ENCODE data around the gene EFTUD2. TPM values are rescaled to one million over a fixed set of nuclear protein-coding genes. Genes with fewer than 3 reads are reported as not detected.

The EFTUD2 gene
- total and polyA plus RNA-seq, 9 of the 15 experiments (the other 6 are each of a cell fraction or from before 2014, with no cell fraction given), result 65.8 to 362 (median 218) TPM

DNA sequence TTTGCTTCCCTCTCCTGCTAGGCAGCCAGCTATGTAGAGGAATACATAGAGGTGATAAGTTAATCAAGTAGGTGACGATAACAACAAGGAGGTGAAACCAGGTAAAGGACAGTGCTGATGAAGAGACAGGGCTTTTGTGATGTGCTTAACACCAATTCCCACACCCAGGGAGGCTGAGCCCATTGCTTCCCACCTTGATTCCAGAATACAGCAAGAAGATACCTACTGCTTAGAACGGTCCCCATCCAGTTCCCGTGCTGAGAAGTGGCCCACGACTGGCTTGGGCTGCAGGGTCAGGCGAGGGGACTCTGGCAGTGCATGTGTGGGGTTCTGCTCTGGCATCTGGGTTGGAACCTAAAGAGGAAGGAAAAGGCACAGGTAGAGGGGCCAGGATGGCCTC is 32.1 kb upstream of the EFTUD2 start:
- ATAC-seq, result no peak
- Histone ChIP-seq H3K27me3 (ENCODE audit: control insufficient read depth in 2 of 2, insufficient read depth in 2 of 2, low read length in 2 of 2) (no peaks in the 10 kb centered on the region), H3K4me3 (no peak overlapping the region), H3K9me1 (ENCODE audit: control insufficient read depth, insufficient read depth, low read length) (no peaks in the 10 kb centered on the region), H3K4me2 (ENCODE audit: insufficient read depth, low read length) (no peak overlapping the region), H3K4me1 (replicated peaks in 1 of 2; ENCODE audit: control insufficient read depth in 2 of 2, insufficient read depth in 2 of 2, low read length in 2 of 2) (peaks cover 0 to 15% of the 10 kb centered on the region in 2 experiments; a peak in 1 of 5 replicates), H4K20me1 (replicated peaks; ENCODE audit: control insufficient read depth, insufficient read depth, low read length) (peaks cover 5% of the 10 kb centered on the region), H2AFZ (ENCODE audit: low read depth, low read length) (no peak overlapping the region), H3K9ac (ENCODE audit: insufficient read depth in 1 of 2, low read depth in 2 of 2, low read length in 2 of 2) (no peak overlapping the region; a peak in 1 of 4 replicates), H3K79me2 (ENCODE audit: control insufficient read depth, insufficient read depth, low read length) (no peaks in the 10 kb centered on the region), H3K9me3 (replicated peaks; ENCODE audit: control insufficient read depth, insufficient read depth, low read depth, low read length) (no peaks in the 10 kb centered on the region), H3K36me3 (ENCODE audit: control insufficient read depth, insufficient read depth, low read length) (peaks cover 99% of the 10 kb centered on the region), H3K27ac (ENCODE audit: extremely low read depth, low read depth, low read length) (no peak overlapping the region)
- CTCF ChIA-PET (ENCODE audit: low intra/inter-chr PET ratio), result no interaction called here
- DNase-seq (ENCODE audit: extremely low read depth in 1 of 4, low spot score in 3 of 4), result no peak
- 90% methylated on average over 5 of the region's 5 CpGs for WGBS (ENCODE audit: insufficient coverage, low coverage, missing lambda C conversion rate)
- FAIRE-seq, result no peak
- BruUV-seq (replicated peaks), result no TSS peak
- in situ Hi-C loops (cut with MboI), result no loop called here
- intact Hi-C loops (cut with micrococcal nuclease), result no loop called here
- no peak for TF ChIP-seq MTF1 (CRISPR knock-in tag; IDR thresholded peaks at IDR 0.05; ENCODE audit: borderline replicate concordance)
- TF ChIP-seq SP2 (IDR thresholded peaks at IDR 0.05; ENCODE audit: extremely low read depth, low read depth, low read length, poor library complexity, severe bottlenecking), result no peak
- no peak for TF ChIP-seq ASH1L (IDR thresholded peaks at IDR 0.05; ENCODE audit: borderline replicate concordance, low read depth, partially characterized antibody)
- no peak for TF ChIP-seq GABPB2 (CRISPR knock-in tag; conservative IDR thresholded peaks at IDR 0.05)
- POLR2A ChIA-PET, result interaction anchor here (0.8 to 2.1 kb wide), 5 partner anchors 9 to 218 kb away, joined by 3 to 9 read pairs (median 4); partner anchors contain the start of gene GFAP

- H3K9ac ChIP-seq (ENCODE audit: insufficient read depth in 1 of 2, low read depth in 2 of 2, low read length in 2 of 2), result no peak overlapping the region
- intact Hi-C loops (cut with micrococcal nuclease) (no loop called here), in situ Hi-C loops (cut with MboI) (no loop called here)
- no peak overlapping the region for H3K27ac ChIP-seq (ENCODE audit: extremely low read depth, low read depth, low read length)
- POLR2A ChIA-PET, result interaction anchor here (1.5 to 2.1 kb wide), 3 partner anchors 10 to 15 kb away, joined by 3 to 9 read pairs (median 7); partner anchors contain the start of gene GFAP
- H3K4me2 ChIP-seq (ENCODE audit: insufficient read depth, low read length), result no peak overlapping the region
- WGBS (ENCODE audit: insufficient coverage, low coverage, missing lambda C conversion rate), result 41% methylated on average over 6 of the region's 6 CpGs
- H3K27me3 ChIP-seq (ENCODE audit: control insufficient read depth in 2 of 2, insufficient read depth in 2 of 2, low read length in 2 of 2), result no peaks in the 10 kb centered on the region
- H3K4me1 ChIP-seq (replicated peaks in 1 of 2; ENCODE audit: control insufficient read depth in 2 of 2, insufficient read depth in 2 of 2, low read length in 2 of 2), result peaks cover 0 to 11% of the 10 kb centered on the region in 2 experiments; a peak in 1 of 5 replicates
- ATAC-seq (no peak), DNase-seq (ENCODE audit: extremely low read depth in 1 of 4, low spot score in 3 of 4) (no peak), FAIRE-seq (no peak)
- no peaks in the 10 kb centered on the region for H3K9me1 ChIP-seq (ENCODE audit: control insufficient read depth, insufficient read depth, low read length)
- no peak overlapping the region for H2AFZ ChIP-seq (ENCODE audit: low read depth, low read length)
- H3K9me3 ChIP-seq (replicated peaks; ENCODE audit: control insufficient read depth, insufficient read depth, low read depth, low read length), result no peaks in the 10 kb centered on the region
- no peak overlapping the region for H3K4me3 ChIP-seq
- CTCF ChIA-PET (ENCODE audit: low intra/inter-chr PET ratio), result no interaction called here
- H4K20me1 ChIP-seq (replicated peaks; ENCODE audit: control insufficient read depth, insufficient read depth, low read length), result peaks cover 5% of the 10 kb centered on the region
- BruUV-seq (replicated peaks), result no TSS peak
- no peak for TF ChIP-seq RAD51 (IDR thresholded peaks at IDR 0.05; ENCODE audit: borderline replicate concordance, low read depth)
- peak; percentile 70 for TF ChIP-seq ZNF316 (IDR thresholded peaks at IDR 0.05)
- no peak for TF ChIP-seq GTF2A2 (tag; IDR thresholded peaks at IDR 0.05)
- TF ChIP-seq MAFG (tag; conservative IDR thresholded peaks at IDR 0.05), result peak; percentile 39
- TF ChIP-seq MAFK (IDR thresholded peaks at IDR 0.05; ENCODE audit: low read length), result peak; percentile 46; the same call in 1 of the 2 replicates
- peak; percentile 72 for TF ChIP-seq C11orf30 (IDR thresholded peaks at IDR 0.05; ENCODE audit: low read depth)
- peak; percentile 60; the same call in 1 of the 2 replicates for TF ChIP-seq MAFF (IDR thresholded peaks at IDR 0.05; ENCODE audit: low read length)
- H3K36me3 ChIP-seq (ENCODE audit: control insufficient read depth, insufficient read depth, low read length), result peaks cover 100% of the 10 kb centered on the region
- H3K79me2 ChIP-seq (ENCODE audit: control insufficient read depth, insufficient read depth, low read length), result no peaks in the 10 kb centered on the region
Measured at GRCh38 chr17:44930667-44931066, 31.4 kb upstream of the EFTUD2 start.

Measured in K562 (cell line).